Activated CD4-positive, alpha-beta T cell treated with anti-CD3 and anti-CD28 coated beads, Interleukin-2, amount 10 ng/mL, durations not matched to agents 24 days and 14 days (primary cell): ENCODE results near the gene SIRPD. TPM values are rescaled to one million over a fixed set of nuclear protein-coding genes. Genes with fewer than 3 reads are reported as not detected.
A peak's percentile ranks its signal among the peaks of the same experiment; 100 is the strongest.

Experiments
- DNase-seq: peaks from one replicate; pipeline ENCODE4 v3.0.0; 2022
- H3K27ac Mint-ChIP-seq: one replicate; pipeline ENCODE4 v1.8.0; 2022; ENCODE audit warnings: mild to moderate bottlenecking, mixed read lengths
- H3K27me3 Mint-ChIP-seq: one replicate; pipeline ENCODE4 v1.8.0; 2022; ENCODE audit warnings: mixed read lengths
- H3K36me3 Mint-ChIP-seq: one replicate; pipeline ENCODE4 v1.8.0; 2022; ENCODE audit warnings: low read depth, mild to moderate bottlenecking, mixed read lengths
- H3K4me1 Mint-ChIP-seq: one replicate; pipeline ENCODE4 v1.8.0; 2021; ENCODE audit warnings: mixed read lengths
- H3K4me3 Mint-ChIP-seq: one replicate; pipeline ENCODE4 v1.8.0; 2022; ENCODE audit warnings: mild to moderate bottlenecking, moderate library complexity, mixed read lengths
- H3K9me3 Mint-ChIP-seq: one replicate; pipeline ENCODE4 v1.8.0; 2021; ENCODE audit warnings: mixed read lengths
- intact Hi-C: fragments of 100-400 bp; cut with micrococcal nuclease; formaldehyde crosslinking; loops from one replicate; pipeline ENCODE4 v1.15.1; 2023
- total RNA-seq: library from RNA; stranded (reverse); gene quantifications from 2 replicates; pipeline ENCODE4 v1.2.3, GENCODE V29; 2022

Gene SIRPD
- total RNA-seq, 1 donor from 2014 or later, result not detected

- Mint-ChIP-seq H3K9me3 (no peaks in the 10 kb centered on the region), H3K27ac (no peak overlapping the region), H3K27me3 (peaks cover 3% of the 10 kb centered on the region), H3K4me3 (no peak overlapping the region), H3K4me1 (peaks cover 5% of the 10 kb centered on the region), H3K36me3 (no peaks in the 10 kb centered on the region)
- DNase-seq, result peak; percentile 69
- intact Hi-C loops, result loop anchor here (1.0 to 2.0 kb wide), 2 partner anchors 201 to 244 kb away; no protein-coding TSS in a partner anchor
Observed at GRCh38 chr20:1533059-1533458, 24.4 kb downstream of the SIRPD start.

- H3K9me3 Mint-ChIP-seq, result no peaks in the 10 kb centered on the region
- H3K4me3 Mint-ChIP-seq, result no peak overlapping the region
- H3K36me3 Mint-ChIP-seq, result no peaks in the 10 kb centered on the region
- H3K27me3 Mint-ChIP-seq, result peaks cover 7% of the 10 kb centered on the region
- intact Hi-C loops, result no loop called here
- H3K27ac Mint-ChIP-seq, result no peak overlapping the region
- no peaks in the 10 kb centered on the region for H3K4me1 Mint-ChIP-seq
- DNase-seq, result peak; percentile 7
Observed at GRCh38 chr20:1528811-1529210, 28.7 kb downstream of the SIRPD start.

- Mint-ChIP-seq H3K36me3 (no peaks in the 10 kb centered on the region), H3K27ac (no peak overlapping the region), H3K9me3 (no peaks in the 10 kb centered on the region), H3K4me3 (no peak overlapping the region), H3K4me1 (no peaks in the 10 kb centered on the region), H3K27me3 (peaks cover 7% of the 10 kb centered on the region)
- intact Hi-C loops, result no loop called here
- no peak for DNase-seq
Observed at GRCh38 chr20:1527923-1528322, 29.6 kb downstream of the SIRPD start.

GRCh38 chr20:1526896-1527295 lies 30.6 kb downstream of the SIRPD start:
- peaks cover 9% of the 10 kb centered on the region for H3K27me3 Mint-ChIP-seq
- H3K4me1 Mint-ChIP-seq, result no peaks in the 10 kb centered on the region
- H3K4me3 Mint-ChIP-seq, result no peak overlapping the region
- no peaks in the 10 kb centered on the region for H3K9me3 Mint-ChIP-seq
- H3K27ac Mint-ChIP-seq, result no peak overlapping the region
- DNase-seq, result no peak
- H3K36me3 Mint-ChIP-seq, result no peaks in the 10 kb centered on the region
- intact Hi-C loops, result no loop called here

GRCh38 chr20:1526310-1526709 lies 31.2 kb downstream of the SIRPD start:
- no peak overlapping the region for H3K27ac Mint-ChIP-seq
- H3K36me3 Mint-ChIP-seq, result no peaks in the 10 kb centered on the region
- H3K4me1 Mint-ChIP-seq, result no peaks in the 10 kb centered on the region
- no peaks in the 10 kb centered on the region for H3K9me3 Mint-ChIP-seq
- H3K27me3 Mint-ChIP-seq, result peaks cover 10% of the 10 kb centered on the region
- intact Hi-C loops, result no loop called here
- H3K4me3 Mint-ChIP-seq, result no peak overlapping the region
- DNase-seq, result no peak

- no peaks in the 10 kb centered on the region for H3K36me3 Mint-ChIP-seq
- intact Hi-C loops, result no loop called here
- no peak for DNase-seq
- H3K9me3 Mint-ChIP-seq, result no peaks in the 10 kb centered on the region
- no peak overlapping the region for H3K4me3 Mint-ChIP-seq
- H3K27me3 Mint-ChIP-seq, result peaks cover 15% of the 10 kb centered on the region
- no peak overlapping the region for H3K27ac Mint-ChIP-seq
- no peaks in the 10 kb centered on the region for H3K4me1 Mint-ChIP-seq
Observed at GRCh38 chr20:1524004-1524403, 33.5 kb downstream of the SIRPD start.

- no peak overlapping the region for H3K4me3 Mint-ChIP-seq
- H3K4me1 Mint-ChIP-seq, result no peaks in the 10 kb centered on the region
- intact Hi-C loops, result no loop called here
- peaks cover 13% of the 10 kb centered on the region for H3K9me3 Mint-ChIP-seq
- DNase-seq, result peak; percentile 21
- no peak overlapping the region for H3K27ac Mint-ChIP-seq
- no peaks in the 10 kb centered on the region for H3K36me3 Mint-ChIP-seq
- peaks cover 12% of the 10 kb centered on the region for H3K27me3 Mint-ChIP-seq
Observed at GRCh38 chr20:1517010-1517409, 40.5 kb downstream of the SIRPD start.

- peak; percentile 31 for DNase-seq
- Mint-ChIP-seq H3K9me3 (peaks cover 13% of the 10 kb centered on the region), H3K27ac (no peak overlapping the region), H3K27me3 (peaks cover 20% of the 10 kb centered on the region), H3K4me3 (no peak overlapping the region), H3K36me3 (no peaks in the 10 kb centered on the region), H3K4me1 (no peaks in the 10 kb centered on the region)
- intact Hi-C loops, result no loop called here
Observed at GRCh38 chr20:1513801-1514200, 43.7 kb downstream of the SIRPD start.

- no peak overlapping the region for H3K27ac Mint-ChIP-seq
- H3K4me1 Mint-ChIP-seq, result no peaks in the 10 kb centered on the region
- no peaks in the 10 kb centered on the region for H3K36me3 Mint-ChIP-seq
- H3K27me3 Mint-ChIP-seq, result peaks cover 46% of the 10 kb centered on the region
- DNase-seq, result peak; percentile 78
- peaks cover 9% of the 10 kb centered on the region for H3K9me3 Mint-ChIP-seq
- intact Hi-C loops, result loop anchor here (1.0 kb wide), 1 partner anchor 225 kb away; no protein-coding TSS in a partner anchor
- H3K4me3 Mint-ChIP-seq, result no peak overlapping the region
Observed at GRCh38 chr20:1509237-1509636, 48.3 kb downstream of the SIRPD start.

GRCh38 chr20:1508574-1508973 lies 48.9 kb downstream of the SIRPD start:
- H3K4me1 Mint-ChIP-seq, result peaks cover 2% of the 10 kb centered on the region
- intact Hi-C loops, result no loop called here
- H3K36me3 Mint-ChIP-seq, result no peaks in the 10 kb centered on the region
- no peak overlapping the region for H3K27ac Mint-ChIP-seq
- no peak for DNase-seq
- H3K27me3 Mint-ChIP-seq, result peaks cover 46% of the 10 kb centered on the region
- H3K9me3 Mint-ChIP-seq, result peaks cover 7% of the 10 kb centered on the region
- no peak overlapping the region for H3K4me3 Mint-ChIP-seq

- intact Hi-C loops, result no loop called here
Observed at GRCh38 chr20:1507276-1507675, 50.2 kb downstream of the SIRPD start.

GRCh38 chr20:1505871-1506270 lies 51.6 kb downstream of the SIRPD start:
- H3K27ac Mint-ChIP-seq, result no peak overlapping the region
- peaks cover 7% of the 10 kb centered on the region for H3K4me1 Mint-ChIP-seq
- H3K9me3 Mint-ChIP-seq, result no peaks in the 10 kb centered on the region
- intact Hi-C loops, result no loop called here
- no peak for DNase-seq
- no peak overlapping the region for H3K4me3 Mint-ChIP-seq
- no peaks in the 10 kb centered on the region for H3K36me3 Mint-ChIP-seq
- peaks cover 49% of the 10 kb centered on the region for H3K27me3 Mint-ChIP-seq

More at GRCh38 chr20:1507276-1507675, 50.2 kb downstream of the SIRPD start:
- no peak overlapping the region for H3K4me3 Mint-ChIP-seq
- H3K9me3 Mint-ChIP-seq, result no peaks in the 10 kb centered on the region
- H3K4me1 Mint-ChIP-seq, result peaks cover 7% of the 10 kb centered on the region
- H3K27me3 Mint-ChIP-seq, result peaks cover 54% of the 10 kb centered on the region
- no peak overlapping the region for H3K27ac Mint-ChIP-seq
- H3K36me3 Mint-ChIP-seq, result no peaks in the 10 kb centered on the region
- DNase-seq, result peak; percentile 40

GRCh38 chr20:1505361-1505760 lies 52.1 kb downstream of the SIRPD start:
- Mint-ChIP-seq H3K36me3 (no peaks in the 10 kb centered on the region), H3K27me3 (peaks cover 51% of the 10 kb centered on the region), H3K9me3 (no peaks in the 10 kb centered on the region), H3K4me1 (peaks cover 7% of the 10 kb centered on the region), H3K4me3 (no peak overlapping the region), H3K27ac (no peak overlapping the region)
- intact Hi-C loops, result no loop called here
- DNase-seq, result peak; percentile 49

- intact Hi-C loops, result loop anchor here (1.0 to 2.0 kb wide), 2 partner anchors 37 to 273 kb away; partner anchors contain the start of gene NSFL1C
- Mint-ChIP-seq H3K36me3 (no peaks in the 10 kb centered on the region), H3K4me1 (peaks cover 8% of the 10 kb centered on the region), H3K27me3 (peaks cover 49% of the 10 kb centered on the region), H3K9me3 (no peaks in the 10 kb centered on the region), H3K27ac (no peak overlapping the region), H3K4me3 (no peak overlapping the region)
- DNase-seq, result peak; percentile 92
Observed at GRCh38 chr20:1503564-1504227, 53.8 kb downstream of the SIRPD start.

- Mint-ChIP-seq H3K4me3 (no peak overlapping the region), H3K9me3 (no peaks in the 10 kb centered on the region), H3K27ac (no peak overlapping the region), H3K36me3 (no peaks in the 10 kb centered on the region), H3K27me3 (peaks cover 58% of the 10 kb centered on the region), H3K4me1 (peaks cover 8% of the 10 kb centered on the region)
- intact Hi-C loops, result no loop called here
- peak; percentile 37 for DNase-seq
Observed at GRCh38 chr20:1500496-1500895, 57.0 kb downstream of the SIRPD start.
